Measurements from ENCODE around the gene SOHLH1. TPM values are rescaled to one million over a fixed set of nuclear protein-coding genes. Genes with fewer than 3 reads are reported as not detected.

The SOHLH1 gene
- total RNA-seq, 1 donor from 2014 or later = not detected

- Mint-ChIP-seq H3K9me3 (peaks cover 18% of the 10 kb centered on the region), H3K27ac (no peak overlapping the region), H3K4me1 (no peaks in the 10 kb centered on the region), H3K27me3 (ENCODE audit: low read depth) (peaks cover 56% of the 10 kb centered on the region), H3K4me3 (no peak overlapping the region), H3K36me3 (no peaks in the 10 kb centered on the region)
- DNase-seq (ENCODE audit: low spot score in 2 of 2, unreplicated experiment in 2 of 2) = no peak
- no peak for TF ChIP-seq CTCF (IDR thresholded peaks at IDR 0.05; ENCODE audit: unreplicated experiment)
Observed at GRCh38 chr9:135732569-135733257, 33.4 kb upstream of the SOHLH1 start.

- Mint-ChIP-seq H3K9me3 (peaks cover 18% of the 10 kb centered on the region), H3K27me3 (ENCODE audit: low read depth) (peaks cover 46% of the 10 kb centered on the region), H3K4me3 (no peak overlapping the region), H3K36me3 (no peaks in the 10 kb centered on the region), H3K27ac (no peak overlapping the region), H3K4me1 (no peaks in the 10 kb centered on the region)
- no peak for TF ChIP-seq CTCF (IDR thresholded peaks at IDR 0.05; ENCODE audit: unreplicated experiment)
- DNase-seq (ENCODE audit: low spot score in 2 of 2, unreplicated experiment in 2 of 2) = no peak
Observed at GRCh38 chr9:135731454-135731853, 32.2 kb upstream of the SOHLH1 start.

- Mint-ChIP-seq H3K4me3 (no peak overlapping the region), H3K9me3 (peaks cover 18% of the 10 kb centered on the region), H3K4me1 (peaks cover 3% of the 10 kb centered on the region), H3K27ac (no peak overlapping the region), H3K27me3 (ENCODE audit: low read depth) (peaks cover 34% of the 10 kb centered on the region), H3K36me3 (no peaks in the 10 kb centered on the region)
- no peak for TF ChIP-seq CTCF (IDR thresholded peaks at IDR 0.05; ENCODE audit: unreplicated experiment)
- no peak for DNase-seq (ENCODE audit: low spot score in 2 of 2, unreplicated experiment in 2 of 2)
Observed at GRCh38 chr9:135729480-135729879, 30.2 kb upstream of the SOHLH1 start.

GRCh38 chr9:135728436-135729110 lies 29.3 kb upstream of the SOHLH1 start:
- Mint-ChIP-seq H3K27ac (no peak overlapping the region), H3K27me3 (ENCODE audit: low read depth) (peaks cover 24% of the 10 kb centered on the region), H3K36me3 (no peaks in the 10 kb centered on the region), H3K4me1 (peaks cover 3% of the 10 kb centered on the region), H3K9me3 (peaks cover 18% of the 10 kb centered on the region), H3K4me3 (no peak overlapping the region)
- no peak for DNase-seq (ENCODE audit: low spot score in 2 of 2, unreplicated experiment in 2 of 2)
- TF ChIP-seq CTCF (IDR thresholded peaks at IDR 0.05; ENCODE audit: unreplicated experiment) = no peak

GRCh38 chr9:135727257-135727875 lies 28.1 kb upstream of the SOHLH1 start:
- no peak for DNase-seq (ENCODE audit: low spot score in 2 of 2, unreplicated experiment in 2 of 2)
- Mint-ChIP-seq H3K4me3 (no peak overlapping the region), H3K9me3 (peaks cover 13% of the 10 kb centered on the region), H3K27me3 (ENCODE audit: low read depth) (peaks cover 25% of the 10 kb centered on the region), H3K4me1 (peaks cover 3% of the 10 kb centered on the region), H3K27ac (no peak overlapping the region), H3K36me3 (no peaks in the 10 kb centered on the region)
- TF ChIP-seq CTCF (IDR thresholded peaks at IDR 0.05; ENCODE audit: unreplicated experiment) = no peak
